Karpas-422 (cell line): ENCODE measurements around the gene FBXL20. TPM values are rescaled to one million over a fixed set of nuclear protein-coding genes. Genes with fewer than 3 reads are reported as not detected.
A peak's percentile ranks its signal among the peaks of the same experiment; 100 is the strongest.

Experiments
- DNase-seq: peaks from one replicate; pipeline ENCODE4 v3.0.0-alpha.2; 2015
- H2AFZ ChIP-seq: fragments of 200-600 bp; sonication (generic); 2 replicates; pipeline ENCODE4 v1.6.1; 2014; ENCODE audit warnings: antibody characterized with exemption, low read length, mixed read lengths
- H3K27ac ChIP-seq: fragments of 200-600 bp; sonication (generic); 2 replicates; pipeline ENCODE4 v1.5.1; 2014; ENCODE audit warnings: mild to moderate bottlenecking, low read length, moderate library complexity
- H3K27me3 ChIP-seq: fragments of 200-600 bp; sonication (generic); 2 replicates; pipeline ENCODE4 v1.6.1; 2014; ENCODE audit warnings: low read length, mixed read lengths
- H3K36me3 ChIP-seq: fragments of 200-600 bp; sonication (generic); 2 replicates; pipeline ENCODE4 v1.6.1; 2014; ENCODE audit warnings: low read length, mixed read lengths; ENCODE audit not compliant: insufficient read depth
- H3K4me1 ChIP-seq: fragments of 200-600 bp; sonication (generic); 2 replicates; pipeline ENCODE4 v1.6.1; 2014; ENCODE audit warnings: mild to moderate bottlenecking, low read length, mixed read lengths
- H3K4me2 ChIP-seq: fragments of 200-600 bp; sonication (generic); 2 replicates; pipeline ENCODE4 v1.6.1; 2014; ENCODE audit warnings: low read length, low read depth, mild to moderate bottlenecking; ENCODE audit not compliant: poor library complexity, severe bottlenecking
- H3K4me3 ChIP-seq: fragments of 200-600 bp; sonication (generic); 2 replicates; pipeline ENCODE4 v1.5.1; 2014; ENCODE audit warnings: mild to moderate bottlenecking, antibody characterized with exemption, low read length, mixed read lengths
- H3K79me2 ChIP-seq: fragments of 200-600 bp; sonication (generic); 2 replicates; pipeline ENCODE4 v1.6.1; 2014; ENCODE audit warnings: mild to moderate bottlenecking, low read length, mixed read lengths
- H3K9ac ChIP-seq: fragments of 200-600 bp; sonication (generic); 2 replicates; pipeline ENCODE4 v1.6.0; 2014; ENCODE audit warnings: low read length
- H3K9me2 ChIP-seq: fragments of 200-600 bp; sonication (generic), shearing (Covaris generic); replicated peaks from 2 replicates; pipeline ENCODE4 v1.6.0; 2014; ENCODE audit warnings: mild to moderate bottlenecking, low read length, moderate library complexity; ENCODE audit not compliant: insufficient read depth
- H3K9me3 ChIP-seq: fragments of 300-700, 200-600 bp; sonication (generic); 2 replicates; pipeline ENCODE4 v1.6.1; 2014; ENCODE audit warnings: low read length, mixed read lengths
- H4K20me1 ChIP-seq: fragments of 200-600 bp; sonication (generic); 2 replicates; pipeline ENCODE4 v1.6.1; 2014; ENCODE audit warnings: mild to moderate bottlenecking, antibody characterized with exemption, low read length, low read depth; ENCODE audit not compliant: insufficient read depth
- total RNA-seq: library from RNA; depleted of rRNA; stranded (reverse); fragments of >200 nt; shearing (Covaris generic); gene quantifications from 2 replicates; pipeline ENCODE4 v1.2.3, GENCODE V29; 2014; ENCODE audit warnings: low replicate concordance

Gene FBXL20
- total RNA-seq, 1 experiment from 2014 or later = 27.0 TPM

DNA sequence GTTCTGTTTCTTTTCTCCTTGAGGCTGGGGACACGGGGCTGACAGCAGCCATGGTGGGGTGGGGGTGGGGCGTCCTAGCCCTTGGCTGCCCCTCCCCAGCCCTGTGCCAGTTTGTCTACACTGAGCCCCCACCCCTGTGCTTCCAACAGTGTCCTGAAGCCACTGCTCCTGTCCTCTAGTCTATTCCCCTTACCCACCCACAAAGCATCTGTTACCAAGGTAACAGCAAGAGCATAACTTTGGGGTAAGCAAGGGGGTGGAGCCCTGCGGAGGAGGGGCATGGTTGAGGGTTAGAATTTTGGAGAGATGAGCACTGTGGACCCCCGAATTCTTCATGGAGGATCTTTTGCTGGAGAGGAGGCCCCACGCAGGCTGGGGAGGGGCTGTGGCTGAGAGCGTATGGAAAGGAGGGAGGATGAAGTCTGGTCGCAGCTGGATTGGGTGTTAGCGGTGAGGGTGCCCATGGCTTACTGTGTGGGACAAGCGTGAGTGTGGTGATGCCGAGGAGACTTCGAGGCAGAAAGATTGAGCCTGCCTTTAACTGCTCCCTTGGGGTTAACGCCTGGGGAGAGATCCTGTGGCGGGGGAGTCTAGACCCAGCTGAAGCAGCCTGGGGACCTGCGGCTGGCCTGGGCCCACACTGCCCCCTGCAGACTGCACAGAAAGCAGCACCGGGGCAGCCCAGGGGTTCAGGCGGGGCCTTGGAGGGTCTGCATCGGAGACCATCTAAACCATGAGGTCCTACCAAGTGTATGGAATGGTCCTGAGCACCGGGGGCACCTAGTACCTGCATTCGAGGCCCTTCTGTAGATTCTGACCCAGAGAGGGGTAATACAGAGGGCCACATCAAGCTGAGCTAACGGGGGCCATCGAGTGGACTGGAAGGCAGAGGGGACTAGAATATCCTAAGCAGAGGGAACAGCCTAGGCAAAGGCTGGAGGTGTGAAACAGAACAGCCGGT lies 169.6 kb downstream of the FBXL20 start:
- Histone ChIP-seq H3K9me2 (no peaks in the 10 kb centered on the region), H4K20me1 (no peaks in the 10 kb centered on the region), H3K4me1 (peaks cover 22% of the 10 kb centered on the region), H3K36me3 (no peaks in the 10 kb centered on the region), H3K9me3 (no peaks in the 10 kb centered on the region), H3K4me3 (peak overlapping the region; percentile 53), H3K79me2 (no peaks in the 10 kb centered on the region), H2AFZ (no peak overlapping the region), H3K27me3 (no peaks in the 10 kb centered on the region), H3K27ac (no peak overlapping the region), H3K9ac (peak overlapping the region; percentile 31; the same call in 1 of the 2 replicates), H3K4me2 (peak overlapping the region; percentile 70)
- peak; percentile 90 for DNase-seq

- no peak overlapping the region for H2AFZ ChIP-seq
Measured at GRCh38 chr17:39231091-39231561, 170.3 kb downstream of the FBXL20 start.

GRCh38 chr17:39230361-39230760 lies 171.1 kb downstream of the FBXL20 start:
- Histone ChIP-seq H3K9me3 (no peaks in the 10 kb centered on the region), H3K9me2 (no peaks in the 10 kb centered on the region), H3K4me3 (no peak overlapping the region), H3K4me1 (peaks cover 20% of the 10 kb centered on the region), H3K27me3 (no peaks in the 10 kb centered on the region), H3K9ac (no peak overlapping the region), H3K36me3 (no peaks in the 10 kb centered on the region), H3K79me2 (no peaks in the 10 kb centered on the region), H3K4me2 (no peak overlapping the region), H4K20me1 (no peaks in the 10 kb centered on the region), H2AFZ (no peak overlapping the region), H3K27ac (no peak overlapping the region)
- DNase-seq = no peak

More at GRCh38 chr17:39231091-39231561, 170.3 kb downstream of the FBXL20 start:
- Histone ChIP-seq H3K9ac (0 out of 2 replicates have a peak overlapping the region, but pooled peaks have one; percentile 31), H3K9me2 (no peaks in the 10 kb centered on the region), H3K4me2 (peak overlapping the region; percentile 70), H3K4me1 (peaks cover 22% of the 10 kb centered on the region), H3K27me3 (no peaks in the 10 kb centered on the region), H3K4me3 (peak overlapping the region; percentile 53; the same call in 1 of the 2 replicates), H3K27ac (no peak overlapping the region), H3K36me3 (no peaks in the 10 kb centered on the region), H3K79me2 (no peaks in the 10 kb centered on the region), H3K9me3 (no peaks in the 10 kb centered on the region), H4K20me1 (no peaks in the 10 kb centered on the region)
- no peak for DNase-seq

DNA sequence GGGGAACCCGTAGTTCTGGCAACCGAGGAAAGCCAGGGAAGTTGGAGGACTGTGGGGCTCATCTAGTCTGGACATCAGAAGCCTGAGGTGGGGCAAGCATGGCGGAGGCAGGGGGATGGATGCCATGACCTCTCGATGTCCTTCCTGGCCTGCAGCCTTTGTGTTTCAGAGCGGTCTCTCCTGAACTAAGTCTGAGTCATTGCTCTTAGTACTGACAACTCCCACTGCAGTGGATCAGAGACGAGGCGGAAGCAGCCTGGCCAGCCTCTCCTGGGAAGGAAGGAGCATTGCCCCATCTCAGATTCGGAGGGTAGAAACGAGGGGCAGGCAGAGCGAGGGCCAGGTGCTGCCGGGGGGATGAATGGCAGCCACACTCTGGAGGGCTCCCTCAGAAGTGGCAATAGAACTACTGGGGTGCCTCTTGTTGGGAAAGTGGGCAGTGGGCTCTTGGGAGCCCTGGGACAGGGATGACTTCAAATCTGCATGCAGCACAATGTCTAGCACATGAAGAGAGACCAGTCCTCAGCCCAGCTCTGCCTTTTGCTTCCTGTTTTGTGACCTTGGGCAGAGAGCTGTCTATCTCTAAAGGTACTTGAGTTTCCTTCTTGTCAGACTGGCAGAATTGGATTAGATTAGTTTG lies 172.0 kb downstream of the FBXL20 start:
- no peak overlapping the region for H3K9ac ChIP-seq
- no peak overlapping the region for H3K4me2 ChIP-seq
- no peaks in the 10 kb centered on the region for H4K20me1 ChIP-seq
- no peaks in the 10 kb centered on the region for H3K79me2 ChIP-seq
- H3K27ac ChIP-seq = no peak overlapping the region
- no peaks in the 10 kb centered on the region for H3K36me3 ChIP-seq
- DNase-seq = no peak
- H3K4me1 ChIP-seq = peaks cover 19% of the 10 kb centered on the region
- H3K4me3 ChIP-seq = no peak overlapping the region
- H2AFZ ChIP-seq = no peak overlapping the region
- H3K9me2 ChIP-seq = no peaks in the 10 kb centered on the region
- no peaks in the 10 kb centered on the region for H3K9me3 ChIP-seq
- H3K27me3 ChIP-seq = no peaks in the 10 kb centered on the region

DNA sequence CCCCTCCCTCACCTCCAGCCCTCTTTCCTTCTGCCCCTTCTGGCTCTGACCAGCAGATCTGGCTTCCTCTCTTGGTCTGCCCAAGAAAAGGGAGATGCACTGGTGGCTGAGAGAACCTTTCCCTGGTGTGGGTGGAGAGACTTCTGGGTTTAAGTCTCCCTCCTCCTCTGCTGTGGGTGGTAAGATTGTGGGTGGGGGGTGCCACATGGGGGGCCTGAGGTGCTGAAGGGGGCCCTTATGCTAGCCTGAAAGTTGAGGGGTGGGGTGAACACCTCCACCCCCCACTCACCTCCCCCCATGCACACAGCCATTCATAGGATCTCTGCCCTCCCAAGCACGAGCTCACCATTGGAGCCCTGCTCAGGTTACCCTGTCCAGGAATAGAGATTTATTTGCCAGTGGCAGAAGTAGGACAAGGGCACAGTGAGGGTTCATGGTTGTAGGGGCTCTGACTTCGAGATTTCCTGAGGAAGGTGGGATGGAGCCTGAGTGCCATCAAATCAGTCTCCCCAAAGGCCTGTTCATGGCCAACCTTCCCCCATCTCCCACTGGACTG lies 174.0 kb downstream of the FBXL20 start:
- Histone ChIP-seq H3K36me3 (no peaks in the 10 kb centered on the region), H3K4me3 (no peak overlapping the region), H3K79me2 (no peaks in the 10 kb centered on the region), H2AFZ (no peak overlapping the region), H4K20me1 (no peaks in the 10 kb centered on the region), H3K9me2 (no peaks in the 10 kb centered on the region), H3K9ac (no peak overlapping the region), H3K27ac (no peak overlapping the region), H3K4me1 (peaks cover 19% of the 10 kb centered on the region), H3K4me2 (no peak overlapping the region), H3K9me3 (no peaks in the 10 kb centered on the region), H3K27me3 (no peaks in the 10 kb centered on the region)
- DNase-seq = no peak

GRCh38 chr17:39225959-39226683 lies 175.3 kb downstream of the FBXL20 start:
- Histone ChIP-seq H3K4me2 (no peak overlapping the region), H3K4me3 (no peak overlapping the region), H3K36me3 (no peaks in the 10 kb centered on the region), H3K27me3 (no peaks in the 10 kb centered on the region), H3K79me2 (no peaks in the 10 kb centered on the region), H3K9ac (no peak overlapping the region), H4K20me1 (no peaks in the 10 kb centered on the region), H3K27ac (no peak overlapping the region), H2AFZ (no peak overlapping the region), H3K9me3 (no peaks in the 10 kb centered on the region), H3K4me1 (peaks cover 6% of the 10 kb centered on the region), H3K9me2 (no peaks in the 10 kb centered on the region)
- DNase-seq = no peak

GRCh38 chr17:39225308-39225958 lies 176.0 kb downstream of the FBXL20 start, which contains the start of gene STAC2:
TSS of gene STAC2 (minus strand) at chr17:39225945. CDS start at chr17:39225502, 443 bp downstream.
- Histone ChIP-seq H3K27me3 (no peaks in the 10 kb centered on the region), H3K27ac (no peak within 1 kb of the TSS), H3K9ac (no peak within 1 kb of the TSS), H3K9me2 (no peaks in the 10 kb centered on the region), H3K9me3 (no peaks in the 10 kb centered on the region), H2AFZ (no peak within 1 kb of the TSS), H3K4me1 (no peaks in the 10 kb centered on the region; the same call in 1 of the 2 replicates), H3K4me3 (no peak within 1 kb of the TSS), H3K4me2 (no peak within 1 kb of the TSS), H3K79me2 (no peaks in the 10 kb centered on the region), H4K20me1 (no peaks in the 10 kb centered on the region), H3K36me3 (no peaks in the 10 kb centered on the region)
- no peak for DNase-seq
